DND-41 (cell line): ENCODE results near the gene ARIH2.

Experiments used
- ATAC-seq: fragments of 200-7000 bp; cut with Tn5 transposase; 3 replicates; pipeline ENCODE4 v1.9.1; 2021; ENCODE audit warnings: low read depth; ENCODE audit not compliant: insufficient read depth
- DNase-seq: peaks from one replicate; pipeline ENCODE4 v3.0.0-alpha.2; 2020
- H2AFZ ChIP-seq: 2 replicates; pipeline ENCODE4 v1.6.0; 2012; ENCODE audit warnings: low read depth, low read length
- H3K27ac ChIP-seq: 2 replicates; pipeline ENCODE4 v1.5.1; 2012; ENCODE audit warnings: low read length, inconsistent platforms
- H3K27me3 ChIP-seq: fragments of 200-600 bp; sonication (generic); 2 replicates; pipeline ENCODE4 v1.6.0; 2012; ENCODE audit warnings: low read length, mild to moderate bottlenecking, inconsistent platforms; ENCODE audit not compliant: insufficient read depth, poor library complexity
- H3K36me3 ChIP-seq: 2 replicates; pipeline ENCODE4 v1.5.1; 2012; ENCODE audit warnings: low read length, inconsistent platforms; ENCODE audit not compliant: insufficient read depth
- H3K4me1 ChIP-seq: 2 replicates; pipeline ENCODE4 v1.5.1; 2012; ENCODE audit warnings: mild to moderate bottlenecking, low read length; ENCODE audit not compliant: insufficient read depth
- H3K4me2 ChIP-seq: 2 replicates; pipeline ENCODE4 v1.6.0; 2012; ENCODE audit warnings: mild to moderate bottlenecking, moderate library complexity, low read length, inconsistent platforms; ENCODE audit not compliant: insufficient read depth
- H3K4me3 ChIP-seq, 2 experiments: fragments of 200-600 bp in 1 of 2; shearing (Covaris generic) in 1 of 2; 2 replicates each; pipeline ENCODE4 v1.5.1; 2012 to 2016; ENCODE audit warnings: inconsistent platforms in 2 of 2, low read length in 2 of 2, mild to moderate bottlenecking in 2 of 2, low read depth in 1 of 2, moderate library complexity in 1 of 2
- H3K79me2 ChIP-seq: 2 replicates; pipeline ENCODE4 v1.6.0; 2012; ENCODE audit warnings: low read length, inconsistent platforms; ENCODE audit not compliant: insufficient read depth
- H3K9ac ChIP-seq: 2 replicates; pipeline ENCODE4 v1.6.0; 2012; ENCODE audit warnings: low read depth, mild to moderate bottlenecking, inconsistent platforms, low read length, moderate library complexity
- H3K9me3 ChIP-seq: 2 replicates; pipeline ENCODE4 v1.5.1; 2012; ENCODE audit warnings: low read length, moderate library complexity, mild to moderate bottlenecking, inconsistent platforms; ENCODE audit not compliant: insufficient read depth, severe bottlenecking
- H4K20me1 ChIP-seq: 2 replicates; pipeline ENCODE4 v1.6.0; 2012; ENCODE audit warnings: low read length; ENCODE audit not compliant: insufficient read depth
- CTCF ChIP-seq: IDR thresholded peaks from 2 replicates; pipeline ENCODE4 v1.5.1; 2012; ENCODE audit warnings: borderline replicate concordance, low read length, moderate library complexity, mild to moderate bottlenecking; ENCODE audit not compliant: poor library complexity, severe bottlenecking; ENCODE audit errors: extremely low read depth
- EZH2 ChIP-seq: IDR thresholded peaks from 3 replicates; pipeline ENCODE4 v1.6.1; 2012; ENCODE audit warnings: borderline replicate concordance, low read depth, mild to moderate bottlenecking, moderate library complexity, low read length, inconsistent platforms; ENCODE audit not compliant: severe bottlenecking

The ARIH2 gene

GRCh38 chr3:49021813-49022687 is 103.4 kb downstream of the ARIH2 start, which contains the start of gene NDUFAF3:
Gene NDUFAF3 (plus strand): TSS chr3:49022121. CDS start chr3:49022145, 24 bp downstream.
- no peaks in the 10 kb centered on the region for H3K9me3 ChIP-seq
- peak within 1 kb of the TSS; percentile 95 for H3K4me2 ChIP-seq
- H3K36me3 ChIP-seq: peaks cover 51% of the 10 kb centered on the region
- peak within 1 kb of the TSS; percentile 96 for H3K9ac ChIP-seq
- peak within 1 kb of the TSS; percentile 51 to 94 for H3K4me3 ChIP-seq
- peak within 1 kb of the TSS; percentile 99 for H3K27ac ChIP-seq
- H4K20me1 ChIP-seq: peaks cover 28% of the 10 kb centered on the region; the same call in 1 of the 2 replicates
- ATAC-seq: peak; percentile 78
- peaks cover 83% of the 10 kb centered on the region for H3K4me1 ChIP-seq
- TF ChIP-seq EZH2 (no peak), CTCF (peak; percentile 96)
- H3K27me3 ChIP-seq: no peaks in the 10 kb centered on the region
- peaks cover 69% of the 10 kb centered on the region for H3K79me2 ChIP-seq
- peak within 1 kb of the TSS; percentile 85 for H2AFZ ChIP-seq
- DNase-seq: peak; percentile 96

- H3K9me3 ChIP-seq: no peaks in the 10 kb centered on the region
- peaks cover 58% of the 10 kb centered on the region for H3K36me3 ChIP-seq
- peak overlapping the region; percentile 96 for H3K9ac ChIP-seq
- no peak for TF ChIP-seq CTCF
- no peak for TF ChIP-seq EZH2
- no peaks in the 10 kb centered on the region for H3K27me3 ChIP-seq
- ATAC-seq (no peak), DNase-seq (peak; percentile 42)
- H4K20me1 ChIP-seq: peaks cover 21% of the 10 kb centered on the region; the same call in 1 of the 2 replicates
- H2AFZ ChIP-seq: peak overlapping the region; percentile 85; the same call in 1 of the 2 replicates
- H3K4me1 ChIP-seq: peaks cover 83% of the 10 kb centered on the region
- H3K4me2 ChIP-seq: peak overlapping the region; percentile 95
- peaks cover 76% of the 10 kb centered on the region for H3K79me2 ChIP-seq
- peak overlapping the region; percentile 99 for H3K27ac ChIP-seq
- H3K4me3 ChIP-seq: peak overlapping the region; percentile 51 to 94; a peak in 3 of 4 replicates
These were observed 104.1 kb downstream of the ARIH2 start for GRCh38 chr3:49022688-49023171.

- DNase-seq (no peak), ATAC-seq (no peak)
- Histone ChIP-seq H3K9ac (peak overlapping the region; percentile 96; the same call in 1 of the 2 replicates), H3K36me3 (peaks cover 64% of the 10 kb centered on the region), H3K9me3 (no peaks in the 10 kb centered on the region), H2AFZ (no peak overlapping the region), H4K20me1 (peaks cover 21% of the 10 kb centered on the region; the same call in 1 of the 2 replicates), H3K27ac (no peak overlapping the region), H3K4me2 (peak overlapping the region; percentile 95), H3K27me3 (no peaks in the 10 kb centered on the region), H3K4me1 (peaks cover 84% of the 10 kb centered on the region), H3K79me2 (peaks cover 86% of the 10 kb centered on the region), H3K4me3 (no peak overlapping the region)
- no peak for TF ChIP-seq EZH2
- no peak for TF ChIP-seq CTCF
These were observed 105.1 kb downstream of the ARIH2 start for GRCh38 chr3:49023775-49024174.
